WTC11 (cell line): ENCODE data around the gene ADGRA1. TPM values are rescaled to one million over a fixed set of nuclear protein-coding genes. Genes with fewer than 3 reads are reported as not detected.

Source experiments
- ATAC-seq: fragments of 200-7000 bp; cut with Tn5 transposase; 2 replicates; pipeline ENCODE4 v1.10.0; 2021; ENCODE audit warnings: mild to moderate bottlenecking, moderate library complexity
- CTCF ChIA-PET: fragments of 300-600 bp; sonication (Branson Sonifier 250); formaldehyde crosslinking; loops from one replicate; lab custom pipeline; 2021; ENCODE audit warnings: antibody characterized with exemption; lab: Charles Lee
- POLR2A ChIA-PET: fragments of 350-600 bp; sonication (Branson Sonifier 250); formaldehyde crosslinking; loops from one replicate; lab custom pipeline; 2021; ENCODE audit warnings: antibody characterized with exemption; lab: Charles Lee
- DNase-seq: peaks from one replicate; pipeline ENCODE4 v3.0.0; 2021; ENCODE audit warnings: low spot score
- H3K27ac Mint-ChIP-seq: 2 replicates; pipeline ENCODE4 v1.8.0; 2021; ENCODE audit warnings: mixed read lengths
- H3K27me3 Mint-ChIP-seq: 2 replicates; pipeline ENCODE4 v1.8.0; 2021; ENCODE audit warnings: low read depth, mild to moderate bottlenecking, moderate library complexity, mixed read lengths
- H3K36me3 Mint-ChIP-seq: 2 replicates; pipeline ENCODE4 v1.8.0; 2021; ENCODE audit warnings: mixed read lengths
- H3K4me1 Mint-ChIP-seq: 2 replicates; pipeline ENCODE4 v1.8.0; 2022; ENCODE audit warnings: mixed read lengths
- H3K4me3 Mint-ChIP-seq: 2 replicates; pipeline ENCODE4 v1.8.0; 2021; ENCODE audit warnings: mild to moderate bottlenecking, moderate library complexity, mixed read lengths
- H3K9me3 Mint-ChIP-seq: 2 replicates; pipeline ENCODE4 v1.8.0; 2021; ENCODE audit warnings: mixed read lengths
- ATF6 ChIP-seq: sonication (generic); formaldehyde crosslinking; IDR thresholded peaks from 2 replicates; pipeline ENCODE4 v1.8.1; 2023; ENCODE audit warnings: mild to moderate bottlenecking, missing genetic modification reagents
- CBFB ChIP-seq: sonication (generic); formaldehyde crosslinking; IDR thresholded peaks from 2 replicates; pipeline ENCODE4 v1.8.1; 2022; ENCODE audit warnings: mild to moderate bottlenecking, low read depth, missing genetic modification reagents
- CDX4 ChIP-seq: fragments of 250-450 bp; sonication (Bioruptor Pico); IDR thresholded peaks from 2 replicates; pipeline ENCODE4 v1.9.0; 2021; ENCODE audit warnings: moderate library complexity, mild to moderate bottlenecking, inconsistent platforms, borderline replicate concordance
- CTCF ChIP-seq: fragments of 200-600 bp; IDR thresholded peaks from 2 replicates; pipeline ENCODE4 v1.8.0; 2022; ENCODE audit warnings: antibody characterized with exemption
- E2F4 ChIP-seq: sonication (generic); formaldehyde crosslinking; IDR thresholded peaks from 2 replicates; pipeline ENCODE4 v1.8.1; 2022; ENCODE audit warnings: low read depth, mild to moderate bottlenecking, moderate library complexity, missing genetic modification reagents, borderline replicate concordance
- E2F5 ChIP-seq: sonication (generic); formaldehyde crosslinking; IDR thresholded peaks from 2 replicates; pipeline ENCODE4 v1.8.1; 2022; ENCODE audit warnings: mild to moderate bottlenecking, moderate library complexity, missing genetic modification reagents
- ESRRA ChIP-seq: sonication (generic); formaldehyde crosslinking; IDR thresholded peaks from 2 replicates; pipeline ENCODE4 v1.8.1; 2022; ENCODE audit warnings: mild to moderate bottlenecking, missing genetic modification reagents, borderline replicate concordance
- HMGXB4 ChIP-seq: sonication (generic); formaldehyde crosslinking; IDR thresholded peaks from 2 replicates; pipeline ENCODE4 v1.8.1; 2023; ENCODE audit warnings: mild to moderate bottlenecking, moderate library complexity, missing genetic modification reagents
- MLX ChIP-seq: sonication (generic); formaldehyde crosslinking; IDR thresholded peaks from 2 replicates; pipeline ENCODE4 v1.8.1; 2023; ENCODE audit warnings: mild to moderate bottlenecking, missing genetic modification reagents, moderate library complexity
- NFE2L1 ChIP-seq: sonication (generic); formaldehyde crosslinking; IDR thresholded peaks from 2 replicates; pipeline ENCODE4 v1.8.1; 2023; ENCODE audit warnings: missing genetic modification reagents
- NFYB ChIP-seq: sonication (generic); formaldehyde crosslinking; conservative IDR thresholded peaks from 2 replicates; pipeline ENCODE4 v1.8.0; 2022; ENCODE audit warnings: low read depth, missing genetic modification reagents
- OVOL2 ChIP-seq: fragments of 250-450 bp; sonication (Bioruptor Pico); IDR thresholded peaks from 2 replicates; pipeline ENCODE4 v1.9.0; 2021; ENCODE audit warnings: mild to moderate bottlenecking, borderline replicate concordance
- SMAD3 ChIP-seq: sonication (generic); formaldehyde crosslinking; IDR thresholded peaks from 2 replicates; pipeline ENCODE4 v1.8.0; 2022; ENCODE audit warnings: missing genetic modification reagents, mild to moderate bottlenecking, borderline replicate concordance
- ZMAT4 ChIP-seq: fragments of 250-450 bp; sonication (Bioruptor Pico); IDR thresholded peaks from 2 replicates; pipeline ENCODE4 v1.9.0; 2021; ENCODE audit warnings: mild to moderate bottlenecking
- ZNF263 ChIP-seq: sonication (generic); formaldehyde crosslinking; IDR thresholded peaks from 2 replicates; pipeline ENCODE4 v1.8.1; 2022; ENCODE audit warnings: low read depth, mild to moderate bottlenecking, moderate library complexity, missing genetic modification reagents
- ZNF396 ChIP-seq: fragments of 250-450 bp; sonication (Bioruptor Pico); IDR thresholded peaks from 2 replicates; pipeline ENCODE4 v1.8.0; 2021; ENCODE audit warnings: mild to moderate bottlenecking, moderate library complexity, borderline replicate concordance
- total RNA-seq: library from RNA; stranded (reverse); gene quantifications from 3 replicates; pipeline ENCODE4 v1.2.3, GENCODE V29; 2021

Gene ADGRA1
- total RNA-seq, 1 experiment from 2014 or later = 0.20 TPM

GRCh38 chr10:133109711-133110110, 22.0 kb downstream of the ADGRA1 start:
- no peak for TF ChIP-seq CTCF
- no peak for TF ChIP-seq CBFB (CRISPR knock-in tag)
- TF ChIP-seq ZMAT4 (CRISPR knock-in tag) = no peak
- no peak for TF ChIP-seq HMGXB4 (CRISPR knock-in tag)
- no peak for TF ChIP-seq ESRRA (CRISPR knock-in tag)
- no peak for TF ChIP-seq ATF6 (CRISPR knock-in tag)
- TF ChIP-seq NFYB (CRISPR knock-in tag) = no peak
- TF ChIP-seq ZNF396 (CRISPR knock-in tag) = no peak
- TF ChIP-seq E2F5 = no peak
- TF ChIP-seq CDX4 (CRISPR knock-in tag) = no peak
- TF ChIP-seq OVOL2 (CRISPR knock-in tag) = no peak
- TF ChIP-seq ZNF263 = no peak
- no peak for TF ChIP-seq NFE2L1 (CRISPR knock-in tag)
- TF ChIP-seq, all 79 proteins: peak for 0
- ATAC-seq (no peak), DNase-seq (no peak)
- Mint-ChIP-seq H3K4me3 (no peak overlapping the region), H3K27me3 (peaks cover 6% of the 10 kb centered on the region), H3K4me1 (no peaks in the 10 kb centered on the region), H3K9me3 (peaks cover 27% of the 10 kb centered on the region), H3K27ac (no peak overlapping the region), H3K36me3 (peaks cover 18% of the 10 kb centered on the region)
- POLR2A ChIA-PET = no interaction called here
- CTCF ChIA-PET = no interaction called here

- ATAC-seq (no peak), DNase-seq (no peak)
- Mint-ChIP-seq H3K27me3 (peaks cover 6% of the 10 kb centered on the region), H3K27ac (no peak overlapping the region), H3K4me3 (no peak overlapping the region), H3K36me3 (peaks cover 18% of the 10 kb centered on the region), H3K9me3 (peaks cover 27% of the 10 kb centered on the region), H3K4me1 (no peaks in the 10 kb centered on the region)
- ChIA-PET CTCF (no interaction called here), POLR2A (no interaction called here)
- TF ChIP-seq MLX (CRISPR knock-in tag) (no peak), E2F4 (CRISPR knock-in tag) (no peak), SMAD3 (no peak)
Measured at GRCh38 chr10:133110133-133110532, 22.4 kb downstream of the ADGRA1 start.
